GM23248 (cell line): ENCODE results near the gene CELA2B. TPM values are rescaled to one million over a fixed set of nuclear protein-coding genes. Genes with fewer than 3 reads are reported as not detected.
"Not testable (repeated sequence)": the region's sequence is repeated elsewhere in the genome, so short reads cannot be mapped to it uniquely, and the experiment has no call there.

Source experiments
- DNase-seq: peaks from one replicate; pipeline ENCODE4 v3.0.0-alpha.2; 2015
- H2AFZ ChIP-seq: fragments of 200-600 bp; sonication (generic); 2 replicates; pipeline ENCODE4 v1.6.1; 2016; ENCODE audit warnings: antibody characterized with exemption
- H3F3A ChIP-seq: fragments of 200-600 bp; sonication (generic); 2 replicates; pipeline ENCODE4 v1.6.1; 2016; ENCODE audit warnings: mild to moderate bottlenecking, antibody characterized with exemption, mixed run types; ENCODE audit not compliant: insufficient read depth
- H3K27ac ChIP-seq: fragments of 200-600 bp; sonication (generic); 2 replicates; pipeline ENCODE4 v1.5.1; 2016; ENCODE audit warnings: mild to moderate bottlenecking
- H3K27me3 ChIP-seq: fragments of 200-600 bp; sonication (generic); replicated peaks from 2 replicates; pipeline ENCODE4 v1.6.1; 2016; ENCODE audit warnings: mild to moderate bottlenecking; ENCODE audit not compliant: insufficient read depth
- H3K36me3 ChIP-seq: fragments of 200-600 bp; sonication (generic); 2 replicates; pipeline ENCODE4 v1.6.1; 2016; ENCODE audit warnings: low read depth, mild to moderate bottlenecking
- H3K4me1 ChIP-seq: fragments of 200-600 bp; sonication (generic); 2 replicates; pipeline ENCODE4 v1.6.1; 2016; ENCODE audit warnings: mild to moderate bottlenecking; ENCODE audit not compliant: insufficient read depth
- H3K4me2 ChIP-seq: fragments of 200-600 bp; sonication (generic); one replicate; pipeline ENCODE4 v1.6.1; 2016; ENCODE audit warnings: mild to moderate bottlenecking; ENCODE audit not compliant: unreplicated experiment
- H3K4me3 ChIP-seq: fragments of 200-600 bp; sonication (generic); 2 replicates; pipeline ENCODE4 v1.5.1; 2016; ENCODE audit warnings: mild to moderate bottlenecking
- H3K79me2 ChIP-seq: fragments of 200-600 bp; sonication (generic); 2 replicates; pipeline ENCODE4 v1.6.1; 2016; ENCODE audit warnings: mild to moderate bottlenecking; ENCODE audit not compliant: insufficient read depth
- H3K9ac ChIP-seq: fragments of 200-600 bp; sonication (generic); 2 replicates; pipeline ENCODE4 v1.6.1; 2016; ENCODE audit warnings: mild to moderate bottlenecking
- H3K9me2 ChIP-seq: fragments of 200-600 bp; sonication (generic); 2 replicates; pipeline ENCODE4 v1.6.1; 2016; ENCODE audit warnings: mixed run types, mild to moderate bottlenecking, moderate library complexity; ENCODE audit not compliant: insufficient read depth
- H3K9me3 ChIP-seq: fragments of 200-600 bp; sonication (generic); one replicate; pipeline ENCODE4 v1.6.1; 2017; ENCODE audit warnings: low read depth
- H4K20me1 ChIP-seq: fragments of 200-600 bp; sonication (generic); 2 replicates; pipeline ENCODE4 v1.6.0; 2016; ENCODE audit not compliant: insufficient read depth
- EZH2 ChIP-seq: fragments of 200-600 bp; sonication (generic); IDR thresholded peaks from 2 replicates; pipeline ENCODE4 v1.6.1; 2018; ENCODE audit warnings: antibody characterized with exemption, mild to moderate bottlenecking; ENCODE audit not compliant: insufficient read depth, poor library complexity, severe bottlenecking
- EZH2phosphoT487 ChIP-seq: fragments of 200-600 bp; sonication (generic); IDR thresholded peaks from 2 replicates; pipeline ENCODE4 v1.6.1; 2018; ENCODE audit warnings: antibody characterized with exemption, moderate library complexity, mild to moderate bottlenecking, low read depth; ENCODE audit not compliant: insufficient read depth
- WGBS, 2 experiments: methylation state at CpG; one replicate each; pipeline ENCODE4 v1.1.6; 2015 to 2017; ENCODE audit warnings: low lambda C conversion rate in 2 of 2, low coverage in 1 of 2; ENCODE audit errors: missing lambda C conversion rate in 2 of 2; 5-methylcytosine and 5-hydroxymethylcytosine counted together
- in situ Hi-C: fragments of 300-500 bp; cut with MboI; formaldehyde crosslinking; loops from 2 replicates; pipeline ENCODE4 v1.15.0; 2020
- polyA plus RNA-seq: library from polyadenylated mRNA; unstranded; fragments of >200 nt; fragmentation: Nextera tagmentation; extraction: Ambion mirVana; gene quantifications from 2 replicates; pipeline ENCODE4 v1.2.1, GENCODE V29; 2016
- total RNA-seq: library from RNA; depleted of rRNA; stranded (reverse); fragments of >200 nt; shearing (Covaris generic); gene quantifications from 2 replicates; pipeline ENCODE4 v1.2.3, GENCODE V29; 2014

CELA2B gene
- total and polyA plus RNA-seq, 2 experiments from 2014 or later, result not detected

DNA sequence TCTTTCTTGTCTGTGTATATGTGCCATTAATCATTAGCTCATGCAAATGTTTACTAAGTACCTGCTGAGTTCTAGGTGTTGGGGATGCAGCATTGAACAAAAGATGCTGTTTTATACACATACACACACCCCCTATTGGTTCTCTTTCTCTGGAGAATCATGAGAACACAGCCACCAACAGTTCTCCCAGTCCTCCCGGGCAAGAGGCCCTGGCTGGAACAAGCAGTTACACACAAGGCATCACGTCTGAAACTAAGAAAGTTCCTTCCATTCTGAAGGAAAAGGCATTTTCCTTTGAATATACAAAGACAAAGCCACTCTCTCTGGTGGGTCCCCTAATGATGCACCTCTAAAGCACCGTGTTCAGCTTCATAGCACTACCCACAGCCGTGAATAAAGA lies 37.3 kb downstream of the CELA2B start:
- no peak for DNase-seq
- H3F3A ChIP-seq, result no peaks in the 10 kb centered on the region
- in situ Hi-C loops, result no loop called here
- no peaks in the 10 kb centered on the region for H3K27me3 ChIP-seq
- H3K4me3 ChIP-seq, result no peak overlapping the region
- no peak overlapping the region for H3K27ac ChIP-seq
- H3K9me2 ChIP-seq, result no peaks in the 10 kb centered on the region
- no peaks in the 10 kb centered on the region for H3K36me3 ChIP-seq
- H3K9me3 ChIP-seq, result no peaks in the 10 kb centered on the region
- H3K4me2 ChIP-seq, result no peak overlapping the region
- H2AFZ ChIP-seq, result no peak overlapping the region
- no peak overlapping the region for H3K9ac ChIP-seq
- H3K4me1 ChIP-seq, result no peaks in the 10 kb centered on the region; the same call in 1 of the 2 replicates
- H4K20me1 ChIP-seq, result no peaks in the 10 kb centered on the region
- 74% methylated on average over 4 of the region's 4 CpGs for WGBS, 2 experiments
- H3K79me2 ChIP-seq, result no peaks in the 10 kb centered on the region
- TF ChIP-seq EZH2 (no peak), EZH2phosphoT487 (no peak)

DNA sequence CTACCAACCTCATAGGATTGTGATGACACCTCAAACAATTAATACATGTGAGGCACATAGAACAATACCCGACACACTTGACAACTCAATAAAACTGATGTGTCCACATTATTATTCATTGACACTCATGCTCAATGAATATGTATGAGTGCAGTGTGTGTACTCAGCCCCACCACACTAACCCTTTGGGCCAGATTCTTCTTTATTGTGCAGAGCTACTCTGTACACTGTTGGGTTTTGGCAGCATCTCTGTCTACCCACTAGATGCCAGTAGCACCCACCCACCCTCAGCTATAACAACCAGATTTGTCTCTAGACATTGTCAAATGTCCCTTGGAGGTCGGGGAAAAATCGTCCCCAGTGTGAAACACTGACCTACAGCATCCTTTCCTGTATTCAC lies 38.0 kb downstream of the CELA2B start:
- H3K4me2 ChIP-seq, result no peak overlapping the region
- no peaks in the 10 kb centered on the region for H3K9me3 ChIP-seq
- 91 to 94% methylated on average over 3 of the region's 3 CpGs for WGBS, 2 experiments
- no peaks in the 10 kb centered on the region; the same call in 1 of the 2 replicates for H3K4me1 ChIP-seq
- H3K9ac ChIP-seq, result no peak overlapping the region
- no peak for TF ChIP-seq EZH2
- TF ChIP-seq EZH2phosphoT487, result no peak
- H3K36me3 ChIP-seq, result no peaks in the 10 kb centered on the region
- no peaks in the 10 kb centered on the region for H4K20me1 ChIP-seq
- no peak for DNase-seq
- H3K4me3 ChIP-seq, result no peak overlapping the region
- no peak overlapping the region for H3K27ac ChIP-seq
- in situ Hi-C loops, result no loop called here
- no peaks in the 10 kb centered on the region for H3K9me2 ChIP-seq
- no peak overlapping the region for H2AFZ ChIP-seq
- H3K79me2 ChIP-seq, result no peaks in the 10 kb centered on the region
- H3F3A ChIP-seq, result no peaks in the 10 kb centered on the region
- H3K27me3 ChIP-seq, result no peaks in the 10 kb centered on the region

DNA sequence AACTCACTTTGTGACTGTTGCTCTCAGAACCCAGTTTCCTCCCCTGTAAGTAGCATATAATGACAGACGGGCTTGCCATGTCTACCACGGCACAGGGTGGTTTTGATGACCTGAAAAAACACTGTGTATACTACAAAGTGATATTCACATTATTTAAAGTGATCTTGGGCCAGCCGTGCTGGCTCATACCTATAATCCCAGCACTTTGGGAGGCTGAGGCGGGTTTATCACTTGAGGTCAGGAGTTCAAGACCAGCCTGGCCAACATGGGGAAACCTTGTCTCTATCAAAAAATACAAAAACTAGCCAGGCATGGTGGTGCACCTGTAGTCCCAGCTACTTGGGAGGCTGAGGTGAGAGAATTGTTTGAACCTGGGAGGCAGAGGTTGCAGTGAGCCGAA lies 38.7 kb downstream of the CELA2B start:
- H3K4me3 ChIP-seq, H3K27ac ChIP-seq, H3K79me2 ChIP-seq, DNase-seq, H3K4me1 ChIP-seq, H3K36me3 ChIP-seq, H3K4me2 ChIP-seq, H3F3A ChIP-seq, H3K9ac ChIP-seq, H3K9me2 ChIP-seq, H3K27me3 ChIP-seq, H4K20me1 ChIP-seq, H2AFZ ChIP-seq, H3K9me3 ChIP-seq, in situ Hi-C loops: not testable (repeated sequence)
- WGBS, 2 experiments, result 86 to 93% methylated on average over 5 of the region's 5 CpGs

DNA sequence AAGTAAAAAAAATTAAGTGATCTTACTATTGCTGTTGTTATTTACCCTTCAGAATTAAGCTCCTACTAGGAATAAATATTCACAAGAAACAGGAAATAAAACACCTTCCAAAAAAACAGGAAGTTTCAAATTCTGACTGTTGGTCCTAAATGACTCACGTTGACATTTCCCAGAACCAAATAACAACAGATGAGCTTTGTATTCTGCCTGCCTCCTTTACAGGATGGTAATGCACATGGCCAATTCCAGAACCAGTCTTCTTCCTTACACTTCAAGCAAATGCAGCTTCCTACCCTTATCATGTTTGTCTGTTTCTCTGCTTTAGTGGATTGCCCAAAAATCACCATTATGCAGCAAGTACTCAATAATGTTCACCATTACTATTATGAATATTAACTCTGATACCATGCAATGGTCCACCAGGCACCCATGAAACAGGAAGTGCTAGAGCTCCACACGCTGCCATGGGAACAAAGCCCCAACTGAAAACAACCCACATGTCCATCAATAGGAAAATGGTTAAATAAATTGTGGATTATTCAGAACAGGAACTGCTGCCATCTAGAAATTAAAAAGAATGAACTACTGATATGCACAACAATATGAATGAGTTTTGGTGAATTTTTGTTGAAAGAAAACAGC lies 39.2 kb downstream of the CELA2B start:
- no peaks in the 10 kb centered on the region; the same call in 1 of the 2 replicates for H3K4me1 ChIP-seq
- H3K9ac ChIP-seq, result no peak overlapping the region
- in situ Hi-C loops, result no loop called here
- no peaks in the 10 kb centered on the region for H3K36me3 ChIP-seq
- TF ChIP-seq EZH2 (no peak), EZH2phosphoT487 (no peak)
- H3K27ac ChIP-seq, result no peak overlapping the region
- no peak overlapping the region for H3K4me3 ChIP-seq
- no peaks in the 10 kb centered on the region for H3F3A ChIP-seq
- no peaks in the 10 kb centered on the region for H3K9me3 ChIP-seq
- DNase-seq, result peak; percentile 22
- H2AFZ ChIP-seq, result no peak overlapping the region
- 83 to 84% methylated on average over 2 of the region's 2 CpGs for WGBS, 2 experiments
- no peaks in the 10 kb centered on the region for H3K27me3 ChIP-seq
- no peaks in the 10 kb centered on the region for H3K79me2 ChIP-seq
- H3K9me2 ChIP-seq, result no peaks in the 10 kb centered on the region
- no peak overlapping the region for H3K4me2 ChIP-seq
- no peaks in the 10 kb centered on the region for H4K20me1 ChIP-seq

DNA sequence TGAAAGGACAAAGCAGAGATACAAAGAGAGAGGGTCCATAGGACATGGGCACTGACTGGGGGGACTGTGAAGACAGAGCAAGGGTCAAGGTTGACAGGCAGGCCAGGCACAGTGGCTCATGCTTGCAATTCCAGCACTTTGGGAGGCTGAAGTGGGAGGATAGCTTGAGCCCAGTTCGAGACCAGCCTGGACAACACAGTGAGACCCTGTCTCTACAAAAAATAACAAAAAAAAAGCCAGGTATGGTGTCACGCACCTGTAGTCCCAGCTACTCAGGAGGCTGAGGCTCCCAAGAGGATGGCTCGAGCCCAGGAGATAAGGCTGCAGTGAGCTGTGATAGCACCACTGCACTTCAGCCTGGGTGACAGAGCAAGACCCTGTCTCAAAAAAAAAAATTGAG lies 43.7 kb downstream of the CELA2B start:
- peaks cover 7% of the 10 kb centered on the region; the same call in 1 of the 2 replicates for H3F3A ChIP-seq
- H2AFZ ChIP-seq, result no peak overlapping the region
- no peak overlapping the region for H3K4me2 ChIP-seq
- H3K27me3 ChIP-seq, result no peaks in the 10 kb centered on the region
- no peaks in the 10 kb centered on the region for H3K36me3 ChIP-seq
- in situ Hi-C loops, result no loop called here
- no peak overlapping the region for H3K4me3 ChIP-seq
- H3K27ac ChIP-seq, result no peak overlapping the region
- H3K9ac ChIP-seq, result no peak overlapping the region
- 78 to 90% methylated on average over 3 of the region's 3 CpGs for WGBS, 2 experiments
- H3K4me1 ChIP-seq, result peaks cover 5% of the 10 kb centered on the region; the same call in 1 of the 2 replicates
- TF ChIP-seq EZH2phosphoT487, result no peak
- TF ChIP-seq EZH2, result no peak
- no peak for DNase-seq
- no peaks in the 10 kb centered on the region for H4K20me1 ChIP-seq
- H3K9me2 ChIP-seq, result no peaks in the 10 kb centered on the region
- peaks cover 6% of the 10 kb centered on the region for H3K79me2 ChIP-seq
- no peaks in the 10 kb centered on the region for H3K9me3 ChIP-seq

- H3K27me3 ChIP-seq, H3K9me2 ChIP-seq, H3K79me2 ChIP-seq, in situ Hi-C loops, H3K36me3 ChIP-seq, H4K20me1 ChIP-seq, H2AFZ ChIP-seq, H3K9me3 ChIP-seq, H3K4me2 ChIP-seq, H3K4me3 ChIP-seq, DNase-seq, H3K27ac ChIP-seq, H3K9ac ChIP-seq: not testable (repeated sequence)
- Histone ChIP-seq H3K4me1 (peaks cover 15% of the 10 kb centered on the region; the same call in 1 of the 2 replicates), H3F3A (peaks cover 18% of the 10 kb centered on the region)
- 84 to 87% methylated on average over 17 of the region's 17 CpGs for WGBS, 2 experiments
These were observed 45.5 kb downstream of the CELA2B start for GRCh38 chr1:15521206-15521906.
